ENCODE results near the gene DDX10.

GRCh38 chr11:108697872-108698473, 33.1 kb downstream of the DDX10 start:
- TF ChIP-seq CTCF (IDR thresholded peaks at IDR 0.05 in 8 of 11, conservative IDR thresholded peaks at IDR 0.05 in 3 of 11) (peak; percentile 39 to 73 (median 61)), POLR2A (IDR thresholded peaks at IDR 0.05) (no peak), POLR2AphosphoS5 (IDR thresholded peaks at IDR 0.05) (no peak)

Data from spleen (tissue), 7 donors.